Measurements from ENCODE around the gene KDM5B.

DNA sequence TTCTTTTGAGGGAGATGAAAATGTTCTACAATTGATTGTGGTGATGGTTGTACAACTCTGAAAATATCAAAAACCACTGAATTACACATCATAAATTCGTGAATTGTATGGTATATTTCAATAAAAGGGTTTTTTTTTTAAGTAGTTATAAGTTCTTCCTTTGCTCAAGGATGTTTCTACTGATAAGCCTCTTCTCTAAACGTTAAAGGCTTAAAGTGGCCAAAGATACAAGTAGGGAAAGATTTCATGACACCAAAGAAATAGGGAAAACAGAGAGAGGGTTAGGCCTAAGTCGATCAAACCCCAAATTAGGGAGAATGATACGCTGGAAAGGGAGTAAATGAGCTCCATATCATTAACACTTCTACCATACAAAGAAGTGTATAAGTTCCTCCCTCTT is 4.1 kb downstream of the KDM5B start:
- TF ChIP-seq, protein P1, sequence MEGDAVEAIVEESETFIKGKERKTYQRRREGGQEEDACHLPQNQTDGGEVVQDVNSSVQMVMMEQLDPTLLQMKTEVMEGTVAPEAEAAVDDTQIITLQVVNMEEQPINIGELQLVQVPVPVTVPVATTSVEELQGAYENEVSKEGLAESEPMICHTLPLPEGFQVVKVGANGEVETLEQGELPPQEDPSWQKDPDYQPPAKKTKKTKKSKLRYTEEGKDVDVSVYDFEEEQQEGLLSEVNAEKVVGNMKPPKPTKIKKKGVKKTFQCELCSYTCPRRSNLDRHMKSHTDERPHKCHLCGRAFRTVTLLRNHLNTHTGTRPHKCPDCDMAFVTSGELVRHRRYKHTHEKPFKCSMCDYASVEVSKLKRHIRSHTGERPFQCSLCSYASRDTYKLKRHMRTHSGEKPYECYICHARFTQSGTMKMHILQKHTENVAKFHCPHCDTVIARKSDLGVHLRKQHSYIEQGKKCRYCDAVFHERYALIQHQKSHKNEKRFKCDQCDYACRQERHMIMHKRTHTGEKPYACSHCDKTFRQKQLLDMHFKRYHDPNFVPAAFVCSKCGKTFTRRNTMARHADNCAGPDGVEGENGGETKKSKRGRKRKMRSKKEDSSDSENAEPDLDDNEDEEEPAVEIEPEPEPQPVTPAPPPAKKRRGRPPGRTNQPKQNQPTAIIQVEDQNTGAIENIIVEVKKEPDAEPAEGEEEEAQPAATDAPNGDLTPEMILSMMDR (IDR thresholded peaks at IDR 0.05), result no peak
- no peak for TF ChIP-seq POLR2A (IDR thresholded peaks at IDR 0.05)
